Peyer's patch (tissue), 4 donors: ENCODE results near the gene METTL14. TPM values are rescaled to one million over a fixed set of nuclear protein-coding genes. Genes with fewer than 3 reads are reported as not detected.
A peak's percentile ranks its signal among the peaks of the same experiment; 100 is the strongest.

Source experiments
- DNase-seq, 3 donors: peaks; one replicate each; pipeline ENCODE4 v3.0.0-alpha.2; 2017 to 2019
- H3K27ac ChIP-seq, 4 donors: fragments of 200-600 bp; sonication (generic); one replicate each; pipeline ENCODE4 v1.5.1; 2016 to 2019
- H3K27me3 ChIP-seq, 2 donors: fragments of 200-600 bp; sonication (generic); one replicate each; pipeline ENCODE4 v1.5.1; 2019
- H3K36me3 ChIP-seq, 3 donors: fragments of 200-600 bp; sonication (generic); one replicate each; pipeline ENCODE4 v1.5.1; 2016 to 2019
- H3K4me1 ChIP-seq, 4 donors: fragments of 200-600 bp; sonication (generic); one replicate each; pipeline ENCODE4 v1.5.1; 2016 to 2019
- H3K4me3 ChIP-seq, 4 donors: fragments of 200-600 bp; sonication (generic); 1 replicate in 3 of 4; 2 replicates in 1 of 4; pipeline ENCODE4 v1.5.1; 2016 to 2019; ENCODE audit warnings: mild to moderate bottlenecking in 1 of 4
- H3K9me3 ChIP-seq, 4 donors: fragments of 200-600 bp; sonication (generic); one replicate each; pipeline ENCODE4 v1.5.1; 2016 to 2019; ENCODE audit warnings: mild to moderate bottlenecking in 1 of 4
- CTCF ChIP-seq, 6 experiments: fragments of 450-650 bp in 4 of 6; fragments of 200-600 bp in 2 of 6; sonication (generic) in 1 of 6; IDR thresholded peaks; one replicate each; pipeline ENCODE4 v1.5.1; 2017 to 2019; ENCODE audit warnings: antibody characterized with exemption in 6 of 6, mild to moderate bottlenecking in 3 of 6, moderate library complexity in 1 of 6
- POLR2A ChIP-seq, 2 donors: fragments of 450-650 bp; IDR thresholded peaks; one replicate each; pipeline ENCODE4 v1.5.1; 2017; ENCODE audit warnings: antibody characterized with exemption in 2 of 2, mild to moderate bottlenecking in 2 of 2, moderate library complexity in 2 of 2
- total RNA-seq, 4 donors: library from RNA; depleted of rRNA; stranded (reverse); fragments of >200 nt; gene quantifications; one replicate each; pipeline ENCODE4 v1.1.0, GENCODE V29; 2016

METTL14 gene
- total RNA-seq, 4 donors from 2014 or later, result 9.9 to 40.5 (median 36.8) TPM

- H3K9me3 ChIP-seq, result no peaks in the 10 kb centered on the region
- DNase-seq, result no peak
- H3K4me1 ChIP-seq, result no peaks in the 10 kb centered on the region
- H3K4me3 ChIP-seq, result no peak overlapping the region
- H3K27me3 ChIP-seq, result no peaks in the 10 kb centered on the region
- peaks cover 0 to 34% (median 0%) of the 10 kb centered on the region in 3 donors for H3K36me3 ChIP-seq
- H3K27ac ChIP-seq, result no peak overlapping the region
- no peak for TF ChIP-seq CTCF (IDR thresholded peaks at IDR 0.05)
- TF ChIP-seq POLR2A (IDR thresholded peaks at IDR 0.05), result no peak
Measured at GRCh38 chr4:118743867-118744266, 58.7 kb downstream of the METTL14 start.

- no peaks in the 10 kb centered on the region for H3K27me3 ChIP-seq
- H3K4me1 ChIP-seq, result no peaks in the 10 kb centered on the region
- peaks cover 0 to 19% (median 0%) of the 10 kb centered on the region in 3 donors for H3K36me3 ChIP-seq
- H3K4me3 ChIP-seq, result no peak overlapping the region
- H3K27ac ChIP-seq, result peak overlapping the region in 1 of 4 donors; percentile 43
- TF ChIP-seq CTCF (IDR thresholded peaks at IDR 0.05) (no peak), POLR2A (IDR thresholded peaks at IDR 0.05) (no peak)
- no peaks in the 10 kb centered on the region for H3K9me3 ChIP-seq
- no peak for DNase-seq
Measured at GRCh38 chr4:118745357-118745756, 60.2 kb downstream of the METTL14 start.

DNA sequence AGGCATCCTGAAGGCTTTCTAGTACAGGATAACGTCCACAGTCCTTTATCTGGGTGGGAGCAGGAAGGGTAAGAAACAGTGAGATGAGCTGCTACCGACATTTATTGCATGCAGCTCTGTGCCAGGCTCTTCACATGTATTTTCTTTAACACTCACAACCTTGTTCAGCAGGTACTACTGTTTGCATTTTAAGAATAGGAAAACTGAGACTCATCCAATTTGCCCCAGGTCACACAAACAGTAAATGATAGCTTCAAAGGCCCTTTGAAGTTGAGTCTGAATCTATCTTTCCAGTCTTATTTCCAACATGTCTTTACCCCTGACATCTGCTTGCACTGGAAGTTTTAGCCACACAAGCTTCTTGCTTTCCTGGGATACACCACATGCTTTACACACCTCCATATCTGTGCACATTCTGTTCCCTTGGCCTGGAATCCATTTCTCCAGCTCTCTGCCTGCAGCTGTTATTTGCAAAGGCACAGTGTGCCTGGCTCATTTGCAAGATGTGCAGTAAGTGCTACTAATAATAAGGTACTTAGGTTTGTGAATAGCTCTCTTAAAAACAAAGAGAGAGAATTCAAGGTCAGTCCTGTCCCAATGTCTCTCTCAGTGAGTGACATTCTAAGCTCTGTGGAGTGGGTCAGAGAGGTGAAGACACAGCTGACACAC is 61.2 kb downstream of the METTL14 start:
- Histone ChIP-seq H3K36me3 (peaks cover 0 to 26% (median 0%) of the 10 kb centered on the region in 3 donors), H3K4me3 (no peak overlapping the region), H3K27me3 (no peaks in the 10 kb centered on the region), H3K4me1 (no peaks in the 10 kb centered on the region), H3K9me3 (no peaks in the 10 kb centered on the region), H3K27ac (peak overlapping the region in 1 of 4 donors; percentile 43)
- DNase-seq, result no peak
- TF ChIP-seq CTCF (IDR thresholded peaks at IDR 0.05) (no peak), POLR2A (IDR thresholded peaks at IDR 0.05) (no peak)

DNA sequence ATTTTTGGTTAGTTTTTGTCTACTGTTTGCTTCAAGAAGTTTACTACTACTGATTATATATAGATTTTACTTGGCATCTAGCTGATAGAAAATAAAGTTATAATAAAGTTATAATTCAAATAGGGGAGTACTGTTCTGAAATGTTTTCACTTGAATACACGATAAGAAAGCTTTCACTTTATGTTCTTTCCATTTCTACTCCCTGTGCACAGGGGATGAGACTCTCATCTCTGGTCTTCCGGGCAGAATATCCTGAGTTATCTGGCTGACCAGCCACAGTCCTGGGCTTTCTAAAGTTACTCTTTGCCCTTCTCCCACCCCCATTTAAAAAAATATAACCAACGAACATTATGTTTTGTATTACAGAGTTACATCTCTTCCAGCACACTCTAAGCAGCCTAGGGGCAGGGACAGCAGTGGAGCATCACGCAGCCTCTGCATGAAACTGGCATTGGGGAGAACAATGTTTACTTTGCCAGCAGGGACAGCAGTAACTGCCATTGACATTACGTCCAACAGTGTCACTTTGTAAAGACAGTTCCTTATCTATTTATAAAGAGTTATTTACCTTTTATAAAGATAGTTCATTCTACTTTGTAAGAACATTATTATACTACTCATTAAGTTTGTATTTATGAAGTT is 64.3 kb downstream of the METTL14 start:
- H3K9me3 ChIP-seq, result no peaks in the 10 kb centered on the region
- no peak for DNase-seq
- no peak overlapping the region for H3K4me3 ChIP-seq
- H3K36me3 ChIP-seq, result peaks cover 0 to 21% (median 0%) of the 10 kb centered on the region in 3 donors
- H3K27me3 ChIP-seq, result no peaks in the 10 kb centered on the region
- peak overlapping the region in 2 of 4 donors; percentile 31 to 61 for H3K27ac ChIP-seq
- TF ChIP-seq POLR2A (IDR thresholded peaks at IDR 0.05) (no peak), CTCF (IDR thresholded peaks at IDR 0.05) (no peak)
- H3K4me1 ChIP-seq, result no peaks in the 10 kb centered on the region

GRCh38 chr4:118751629-118752323 is 66.6 kb downstream of the METTL14 start:
- no peaks in the 10 kb centered on the region for H3K4me1 ChIP-seq
- no peak overlapping the region for H3K4me3 ChIP-seq
- peaks cover 0 to 23% (median 0%) of the 10 kb centered on the region in 3 donors for H3K36me3 ChIP-seq
- H3K27ac ChIP-seq, result no peak overlapping the region
- DNase-seq, result no peak
- H3K27me3 ChIP-seq, result no peaks in the 10 kb centered on the region
- no peaks in the 10 kb centered on the region for H3K9me3 ChIP-seq
- TF ChIP-seq POLR2A (IDR thresholded peaks at IDR 0.05), result no peak
- no peak for TF ChIP-seq CTCF (IDR thresholded peaks at IDR 0.05)
